ENCODE measurements around the gene SYT6.
"Not testable (repeated sequence)": the region's sequence is repeated elsewhere in the genome, so short reads cannot be mapped to it uniquely, and the experiment has no call there.

Gene SYT6

DNA sequence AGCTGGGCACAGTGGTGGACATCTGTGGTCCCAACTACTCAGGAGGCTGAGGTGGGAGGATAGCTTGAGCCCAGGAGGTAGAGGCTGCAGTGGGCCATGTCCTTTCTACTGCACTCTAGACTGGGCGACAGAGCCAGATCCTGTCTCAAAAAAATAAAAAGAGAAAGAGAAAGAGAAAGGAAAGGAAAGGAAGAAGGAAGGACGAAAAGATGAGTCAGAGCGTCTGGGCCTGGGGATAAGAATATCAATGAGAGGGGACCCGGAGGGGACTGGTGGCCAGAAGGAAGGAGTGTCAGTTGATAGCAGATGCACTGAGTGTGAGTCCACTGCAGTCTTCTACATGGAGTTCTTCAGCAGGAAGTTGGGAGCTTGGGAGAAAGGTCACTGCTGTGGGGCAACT is 75.6 kb downstream of the SYT6 start:
- no peak overlapping the region for H3K27ac ChIP-seq
- no peak for DNase-seq (ENCODE audit: low read depth, low spot score)

- no peak for DNase-seq (ENCODE audit: low read depth, low spot score)
- H3K27ac ChIP-seq: no peak overlapping the region
These were observed 76.5 kb downstream of the SYT6 start for GRCh38 chr1:114077188-114077587.

- H3K27ac ChIP-seq: no peak overlapping the region
- no peak for DNase-seq (ENCODE audit: low read depth, low spot score)
These were observed 77.4 kb downstream of the SYT6 start for GRCh38 chr1:114076308-114076707.

DNA sequence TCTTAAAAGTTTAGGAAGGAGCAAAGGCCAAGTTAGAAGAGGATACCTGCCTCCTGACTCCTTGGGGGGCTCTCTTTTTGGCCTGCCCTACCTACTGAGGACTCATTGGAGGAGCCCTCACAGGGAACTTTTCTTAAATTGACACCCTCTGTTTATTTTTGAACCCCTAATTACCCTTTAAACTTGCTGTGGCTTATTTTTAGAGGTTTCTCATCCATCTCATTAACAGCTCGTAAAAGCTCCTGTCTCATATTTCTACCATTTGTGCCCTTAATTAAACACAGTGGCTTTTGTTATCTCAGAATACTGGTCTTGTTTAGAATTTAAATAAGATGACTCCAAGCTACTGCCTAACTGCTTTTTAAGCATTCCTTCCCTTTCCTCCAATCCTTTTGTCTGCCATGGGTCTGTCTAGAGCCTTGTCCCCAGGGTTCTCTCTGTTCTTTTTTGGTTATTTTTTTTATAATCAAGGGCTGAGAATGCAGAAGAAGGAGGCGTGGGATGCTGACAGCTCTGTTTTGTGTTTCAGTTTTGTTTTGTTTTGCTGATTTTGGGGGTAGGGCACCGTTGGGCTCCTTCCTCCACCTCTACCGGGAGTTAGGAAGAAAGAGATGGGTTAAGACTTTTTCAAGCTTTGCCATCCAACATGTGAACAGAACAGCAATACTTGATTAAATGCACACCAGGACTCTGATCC is 78.0 kb downstream of the SYT6 start:
- DNase-seq (ENCODE audit: low read depth, low spot score): no peak

GRCh38 chr1:114075105-114075504 is 78.6 kb downstream of the SYT6 start:
- no peak for DNase-seq (ENCODE audit: low read depth, low spot score)
- H3K27ac ChIP-seq: no peak overlapping the region

More for the DNA sequence above, 78.0 kb downstream of the SYT6 start:
- no peak overlapping the region for H3K27ac ChIP-seq

GRCh38 chr1:114072246-114072645 is 81.4 kb downstream of the SYT6 start:
- no peak for DNase-seq (ENCODE audit: low read depth, low spot score)
- H3K27ac ChIP-seq: no peak overlapping the region

DNA sequence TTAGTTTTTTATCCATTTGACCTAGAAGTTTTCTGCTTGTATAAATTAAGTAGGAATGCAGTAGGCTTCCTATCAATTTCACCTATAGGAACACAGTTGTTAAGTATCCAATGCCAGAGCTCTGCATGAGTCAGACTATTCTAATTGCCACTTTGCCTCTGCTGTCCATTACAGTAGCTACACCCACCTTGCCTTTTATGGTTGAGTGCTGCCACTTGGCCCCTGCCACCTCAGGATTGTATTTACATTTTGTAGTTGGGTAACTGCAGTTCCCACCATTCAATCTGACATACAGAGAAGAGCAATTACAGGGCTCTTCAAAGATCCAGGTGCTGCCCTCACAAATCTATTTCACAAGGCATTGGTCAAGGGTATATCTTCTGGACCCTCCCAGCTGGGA is 83.9 kb downstream of the SYT6 start:
- DNase-seq (ENCODE audit: low read depth, low spot score); H3K27ac ChIP-seq: not testable (repeated sequence)

DNA sequence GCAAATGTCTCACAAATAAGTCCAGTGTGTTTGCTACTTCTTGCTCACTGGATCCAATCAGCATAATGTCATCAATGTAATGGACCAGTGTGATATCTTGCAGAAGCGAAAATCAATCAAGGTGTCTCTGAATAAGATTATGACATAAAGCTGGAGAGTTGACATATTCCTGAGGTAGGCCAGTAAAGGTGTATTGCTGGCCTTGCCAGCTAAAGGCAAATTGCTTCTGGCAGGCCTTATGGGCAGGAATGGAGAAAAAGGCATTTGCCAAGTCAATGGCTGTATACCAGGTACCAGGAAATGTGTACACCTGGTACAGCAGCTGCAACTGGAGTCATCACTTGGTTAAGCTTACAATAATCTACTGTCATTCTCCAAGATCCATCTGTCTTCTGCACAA is 85.0 kb downstream of the SYT6 start:
- DNase-seq (ENCODE audit: low read depth, low spot score); H3K27ac ChIP-seq: not testable (repeated sequence)

DNA sequence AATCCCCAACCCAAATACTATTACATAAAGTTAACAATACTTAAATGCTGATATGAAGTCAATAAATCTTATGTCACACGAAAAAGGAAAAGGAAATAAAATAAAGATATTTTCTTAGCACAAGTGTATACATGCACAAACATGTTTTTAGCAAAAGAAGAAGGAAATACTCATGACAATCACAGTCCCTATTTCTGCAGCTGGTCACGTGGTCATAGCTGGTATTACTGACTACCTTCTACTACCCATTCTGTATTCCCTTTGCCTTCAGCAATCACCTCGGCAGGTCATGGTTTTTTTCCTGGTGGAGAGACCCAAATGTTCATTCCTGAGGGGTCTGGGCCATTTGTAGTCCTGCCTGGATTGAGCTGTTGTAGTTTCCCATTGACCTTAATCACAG is 88.0 kb downstream of the SYT6 start:
- H3K27ac ChIP-seq; DNase-seq (ENCODE audit: low read depth, low spot score): not testable (repeated sequence)

- no peak overlapping the region for H3K27ac ChIP-seq
- no peak for DNase-seq (ENCODE audit: low read depth, low spot score)
These were observed 90.1 kb downstream of the SYT6 start for GRCh38 chr1:114063544-114063943.

- DNase-seq (ENCODE audit: low read depth, low spot score): no peak
- no peak overlapping the region for H3K27ac ChIP-seq
These were observed 91.1 kb downstream of the SYT6 start for GRCh38 chr1:114062477-114063099.

GRCh38 chr1:114061121-114061830 is 92.4 kb downstream of the SYT6 start:
- no peak for DNase-seq (ENCODE audit: low read depth, low spot score)
- no peak overlapping the region for H3K27ac ChIP-seq

DNA sequence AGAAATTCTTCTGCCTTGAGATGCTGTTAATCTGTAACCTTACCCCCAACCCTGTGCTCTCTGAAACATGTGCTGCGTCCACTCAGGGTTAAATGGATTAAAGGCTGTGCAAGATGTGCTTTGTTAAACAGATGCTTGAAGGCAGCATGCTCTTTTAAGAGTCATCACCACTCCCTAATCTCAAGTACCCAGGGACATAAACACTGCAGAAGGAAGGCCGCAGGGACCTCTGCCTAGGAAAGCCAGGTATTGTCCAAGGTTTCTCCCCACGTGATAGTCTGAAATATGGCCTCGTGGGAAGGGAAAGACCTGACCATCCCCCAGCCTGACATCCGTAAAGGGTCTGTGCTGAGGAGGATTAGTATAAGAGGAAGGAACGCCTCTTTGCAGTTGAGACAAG is 95.4 kb downstream of the SYT6 start:
- H3K27ac ChIP-seq; DNase-seq (ENCODE audit: low read depth, low spot score): not testable (repeated sequence)

DNA sequence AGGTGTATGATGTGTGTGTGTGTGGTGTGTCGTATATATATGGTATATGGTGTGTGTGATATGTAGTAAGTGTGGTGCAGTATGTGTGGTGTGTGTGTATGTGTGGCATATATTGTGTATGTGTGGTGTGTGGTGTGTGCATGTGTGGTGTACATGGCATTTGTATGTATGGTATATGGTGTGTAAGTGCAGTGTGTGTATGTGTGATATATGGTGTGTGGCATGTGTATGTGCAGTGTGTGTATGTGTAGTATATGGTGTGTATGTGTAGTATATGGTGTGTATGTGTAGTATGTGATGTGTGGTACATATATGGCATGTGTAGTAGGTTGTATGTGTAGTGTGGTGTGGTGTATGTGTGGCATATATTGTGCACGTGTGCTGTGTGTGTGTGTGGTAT is 99.5 kb downstream of the SYT6 start:
- H3K27ac ChIP-seq: no peak overlapping the region
- DNase-seq (ENCODE audit: low read depth, low spot score): no peak

- DNase-seq (ENCODE audit: low read depth, low spot score): no peak
- H3K27ac ChIP-seq: no peak overlapping the region
These were observed 105.4 kb downstream of the SYT6 start for GRCh38 chr1:114048232-114048631.

- no peak for DNase-seq (ENCODE audit: low read depth, low spot score)
- no peak overlapping the region for H3K27ac ChIP-seq
These were observed 110.1 kb downstream of the SYT6 start for GRCh38 chr1:114043548-114043947.

- H3K27ac ChIP-seq: no peak overlapping the region
- no peak for DNase-seq (ENCODE audit: low read depth, low spot score)
These were observed 110.6 kb downstream of the SYT6 start for GRCh38 chr1:114043054-114043453.

GRCh38 chr1:114040273-114041015 is 113.2 kb downstream of the SYT6 start:
- H3K27ac ChIP-seq: no peak overlapping the region
- no peak for DNase-seq (ENCODE audit: low read depth, low spot score)
